ENCODE data around the gene ACIN1.

ACIN1 gene

DNA sequence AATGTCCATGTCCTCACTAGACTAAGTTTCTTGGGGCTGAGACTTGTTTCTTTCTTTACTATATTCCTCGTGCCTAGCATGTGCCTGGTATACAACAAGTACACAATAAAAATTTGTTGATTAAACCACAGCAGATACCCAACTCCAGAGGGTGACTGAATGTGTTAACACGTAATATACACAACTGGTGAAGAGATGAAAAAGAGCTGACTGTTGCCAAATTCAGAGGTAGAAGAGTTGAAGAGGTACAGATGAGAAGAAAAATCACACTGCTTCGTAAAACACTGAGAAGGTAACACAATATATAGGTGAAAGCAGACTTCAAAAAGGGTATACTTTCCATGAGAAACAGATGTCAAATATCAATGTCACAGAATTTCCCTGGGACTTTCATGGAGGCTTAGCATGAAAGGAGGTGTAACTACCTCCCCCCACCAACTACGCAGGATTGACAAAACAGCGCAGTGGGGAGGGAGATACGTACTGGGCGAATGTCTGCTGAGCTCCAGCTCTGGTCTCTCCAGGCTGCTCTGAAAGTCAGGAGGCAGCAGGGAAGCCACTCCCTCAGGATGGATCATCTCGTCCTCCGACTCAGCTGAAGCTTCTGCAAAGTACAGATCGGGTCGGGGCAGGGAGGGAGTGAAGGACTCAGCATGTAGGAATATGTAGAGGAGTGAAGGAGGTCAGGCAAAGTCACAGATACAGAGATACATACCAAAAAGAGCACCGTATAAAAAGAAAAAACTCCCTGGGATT, 5.3 kb downstream of the ACIN1 start:
- Mint-ChIP-seq H3K27ac (peak overlapping the region; percentile 58), H3K4me1 (ENCODE audit: low read depth) (peaks cover 62% of the 10 kb centered on the region), H3K36me3 (peaks cover 30% of the 10 kb centered on the region), H3K4me3 (no peak overlapping the region), H3K9me3 (ENCODE audit: low read depth) (no peaks in the 10 kb centered on the region), H3K27me3 (no peaks in the 10 kb centered on the region)

- Mint-ChIP-seq H3K36me3 (peaks cover 24% of the 10 kb centered on the region), H3K4me3 (no peak overlapping the region), H3K4me1 (ENCODE audit: low read depth) (peaks cover 43% of the 10 kb centered on the region), H3K9me3 (ENCODE audit: low read depth) (no peaks in the 10 kb centered on the region), H3K27ac (peak overlapping the region; percentile 85), H3K27me3 (no peaks in the 10 kb centered on the region)
These were observed 8.4 kb downstream of the ACIN1 start for GRCh38 chr14:23086565-23086964.

DNA sequence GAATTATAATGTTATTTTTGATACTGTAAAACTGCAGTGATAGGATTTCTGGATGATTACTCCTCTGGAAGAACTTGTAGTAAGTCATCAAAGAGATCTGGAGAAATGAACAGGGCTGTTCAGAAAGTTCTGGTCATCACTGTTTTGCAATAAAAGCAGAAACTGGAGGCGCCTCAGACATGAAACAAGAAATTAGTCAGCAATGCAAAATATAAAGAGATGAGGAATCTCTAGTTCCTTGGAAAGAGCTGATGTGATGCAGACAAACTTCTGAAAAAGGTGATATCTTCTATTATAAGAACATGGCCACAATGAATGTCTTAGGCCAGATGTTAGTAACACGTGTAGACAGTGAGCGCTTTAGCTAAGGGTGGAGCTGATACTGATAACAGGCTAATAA, 9.5 kb downstream of the ACIN1 start:
- H3K4me3 Mint-ChIP-seq: peak overlapping the region; percentile 53
- H3K27me3 Mint-ChIP-seq: no peaks in the 10 kb centered on the region
- H3K4me1 Mint-ChIP-seq (ENCODE audit: low read depth): peaks cover 40% of the 10 kb centered on the region
- H3K27ac Mint-ChIP-seq: peak overlapping the region; percentile 93
- H3K36me3 Mint-ChIP-seq: peaks cover 22% of the 10 kb centered on the region
- no peaks in the 10 kb centered on the region for H3K9me3 Mint-ChIP-seq (ENCODE audit: low read depth)

GRCh38 chr14:23080474-23080873, 14.5 kb downstream of the ACIN1 start:
- H3K4me3 Mint-ChIP-seq: no peak overlapping the region
- no peaks in the 10 kb centered on the region for H3K27me3 Mint-ChIP-seq
- no peaks in the 10 kb centered on the region for H3K9me3 Mint-ChIP-seq (ENCODE audit: low read depth)
- peaks cover 2% of the 10 kb centered on the region for H3K36me3 Mint-ChIP-seq
- peak overlapping the region; percentile 82 for H3K27ac Mint-ChIP-seq
- peaks cover 9% of the 10 kb centered on the region for H3K4me1 Mint-ChIP-seq (ENCODE audit: low read depth)

- Mint-ChIP-seq H3K9me3 (ENCODE audit: low read depth) (no peaks in the 10 kb centered on the region), H3K4me3 (no peak overlapping the region), H3K36me3 (peaks cover 5% of the 10 kb centered on the region), H3K27ac (peak overlapping the region; percentile 82), H3K27me3 (no peaks in the 10 kb centered on the region), H3K4me1 (ENCODE audit: low read depth) (peaks cover 7% of the 10 kb centered on the region)
These were observed 15.2 kb downstream of the ACIN1 start for GRCh38 chr14:23079716-23080115.

GRCh38 chr14:23078692-23079116, 16.2 kb downstream of the ACIN1 start:
- Mint-ChIP-seq H3K27me3 (no peaks in the 10 kb centered on the region), H3K27ac (peak overlapping the region; percentile 82), H3K36me3 (peaks cover 2% of the 10 kb centered on the region), H3K9me3 (ENCODE audit: low read depth) (no peaks in the 10 kb centered on the region), H3K4me1 (ENCODE audit: low read depth) (peaks cover 4% of the 10 kb centered on the region), H3K4me3 (no peak overlapping the region)

GRCh38 chr14:23077962-23078361, 17.0 kb downstream of the ACIN1 start:
- Mint-ChIP-seq H3K4me1 (ENCODE audit: low read depth) (peaks cover 4% of the 10 kb centered on the region), H3K27ac (peak overlapping the region; percentile 82), H3K27me3 (no peaks in the 10 kb centered on the region), H3K4me3 (no peak overlapping the region), H3K36me3 (peaks cover 2% of the 10 kb centered on the region), H3K9me3 (ENCODE audit: low read depth) (no peaks in the 10 kb centered on the region)

DNA sequence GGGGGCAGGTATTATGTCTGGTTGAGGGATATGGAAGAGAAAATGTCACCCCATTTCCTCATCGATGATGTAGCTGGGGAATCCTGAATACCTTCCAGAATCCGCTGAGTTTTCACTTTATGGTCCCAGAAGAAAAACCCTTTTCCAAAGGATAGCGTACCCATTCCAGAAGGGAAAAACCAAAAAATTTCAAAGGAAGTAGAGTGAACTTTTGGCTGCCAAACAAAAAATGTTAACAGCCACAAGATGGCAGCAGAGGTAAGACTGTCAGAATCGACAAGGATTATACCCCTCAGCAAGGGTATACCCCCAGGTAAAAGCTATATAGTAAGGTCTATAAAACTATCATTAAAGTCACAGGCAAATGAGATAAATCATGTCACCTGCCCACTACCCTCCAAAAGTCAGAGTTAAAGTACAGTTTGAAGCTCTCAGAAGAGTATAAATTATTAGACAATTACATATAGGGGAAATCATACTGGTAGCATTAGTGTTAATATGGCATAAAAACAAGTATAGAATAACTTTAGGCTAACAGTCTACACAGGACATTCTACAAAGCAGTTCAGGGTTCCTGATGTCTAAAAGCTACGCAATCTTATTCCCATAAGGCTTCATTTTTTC, 18.0 kb downstream of the ACIN1 start:
- Mint-ChIP-seq H3K27ac (peak overlapping the region; percentile 16), H3K27me3 (no peaks in the 10 kb centered on the region), H3K4me3 (no peak overlapping the region), H3K4me1 (ENCODE audit: low read depth) (peaks cover 12% of the 10 kb centered on the region), H3K36me3 (peaks cover 2% of the 10 kb centered on the region), H3K9me3 (ENCODE audit: low read depth) (no peaks in the 10 kb centered on the region)

- no peak overlapping the region for H3K27ac Mint-ChIP-seq
- H3K4me1 Mint-ChIP-seq (ENCODE audit: low read depth): peaks cover 27% of the 10 kb centered on the region
- H3K36me3 Mint-ChIP-seq: peaks cover 2% of the 10 kb centered on the region
- no peaks in the 10 kb centered on the region for H3K9me3 Mint-ChIP-seq (ENCODE audit: low read depth)
- H3K27me3 Mint-ChIP-seq: no peaks in the 10 kb centered on the region
- H3K4me3 Mint-ChIP-seq: no peak overlapping the region
These were observed 20.0 kb downstream of the ACIN1 start for GRCh38 chr14:23074906-23075305.

GRCh38 chr14:23071921-23072539, 22.9 kb downstream of the ACIN1 start:
- H3K36me3 Mint-ChIP-seq: peaks cover 6% of the 10 kb centered on the region
- H3K4me1 Mint-ChIP-seq (ENCODE audit: low read depth): peaks cover 40% of the 10 kb centered on the region
- H3K27me3 Mint-ChIP-seq: no peaks in the 10 kb centered on the region
- H3K4me3 Mint-ChIP-seq: peak overlapping the region; percentile 99
- no peaks in the 10 kb centered on the region for H3K9me3 Mint-ChIP-seq (ENCODE audit: low read depth)
- peak overlapping the region; percentile 98 for H3K27ac Mint-ChIP-seq

DNA sequence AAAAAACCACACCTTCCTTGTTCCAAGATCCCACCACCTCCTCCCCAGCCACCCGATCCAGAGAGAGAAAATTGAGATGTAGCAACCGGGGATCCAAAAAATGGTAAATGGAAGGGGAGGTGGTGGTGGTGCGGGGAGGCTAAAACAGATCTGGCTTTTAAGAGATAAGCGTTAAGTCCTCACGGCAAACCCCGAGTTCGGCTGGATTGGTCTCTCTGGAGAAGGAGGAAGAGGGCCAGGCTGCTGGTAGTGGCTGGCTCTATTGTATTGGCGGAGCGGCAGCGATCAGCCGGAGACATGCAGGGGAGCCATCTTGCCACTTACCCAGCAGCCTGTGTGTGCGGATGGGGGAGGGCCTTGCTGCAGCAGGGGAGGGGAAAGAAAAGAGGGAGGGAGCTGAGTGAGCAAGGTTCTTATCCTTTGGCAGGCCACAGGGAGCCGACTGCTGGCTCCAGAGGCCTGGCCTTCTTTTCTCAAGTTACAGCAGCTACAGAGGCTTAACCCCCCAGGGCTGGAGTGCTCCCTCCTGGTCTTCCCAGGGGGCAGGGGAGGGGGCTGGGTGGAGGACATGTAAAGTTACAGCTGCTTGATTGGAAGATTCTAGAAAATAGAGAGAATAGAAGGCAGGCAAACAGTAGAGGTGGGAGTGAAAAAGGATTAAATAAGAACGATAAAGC, 23.6 kb downstream of the ACIN1 start:
- H3K4me1 Mint-ChIP-seq (ENCODE audit: low read depth): peaks cover 38% of the 10 kb centered on the region
- peak overlapping the region; percentile 98 for H3K27ac Mint-ChIP-seq
- no peaks in the 10 kb centered on the region for H3K9me3 Mint-ChIP-seq (ENCODE audit: low read depth)
- peaks cover 6% of the 10 kb centered on the region for H3K36me3 Mint-ChIP-seq
- H3K4me3 Mint-ChIP-seq: peak overlapping the region; percentile 99
- H3K27me3 Mint-ChIP-seq: no peaks in the 10 kb centered on the region

GRCh38 chr14:23070262-23071129, 24.4 kb downstream of the ACIN1 start:
- peak overlapping the region; percentile 99 for H3K4me3 Mint-ChIP-seq
- H3K27me3 Mint-ChIP-seq: no peaks in the 10 kb centered on the region
- no peaks in the 10 kb centered on the region for H3K9me3 Mint-ChIP-seq (ENCODE audit: low read depth)
- peaks cover 6% of the 10 kb centered on the region for H3K36me3 Mint-ChIP-seq
- peaks cover 44% of the 10 kb centered on the region for H3K4me1 Mint-ChIP-seq (ENCODE audit: low read depth)
- H3K27ac Mint-ChIP-seq: peak overlapping the region; percentile 98

GRCh38 chr14:23069413-23069806, 25.5 kb downstream of the ACIN1 start:
- Mint-ChIP-seq H3K9me3 (ENCODE audit: low read depth) (no peaks in the 10 kb centered on the region), H3K4me1 (ENCODE audit: low read depth) (peaks cover 42% of the 10 kb centered on the region), H3K36me3 (peaks cover 4% of the 10 kb centered on the region), H3K27ac (peak overlapping the region; percentile 50), H3K4me3 (peak overlapping the region; percentile 75), H3K27me3 (no peaks in the 10 kb centered on the region)

DNA sequence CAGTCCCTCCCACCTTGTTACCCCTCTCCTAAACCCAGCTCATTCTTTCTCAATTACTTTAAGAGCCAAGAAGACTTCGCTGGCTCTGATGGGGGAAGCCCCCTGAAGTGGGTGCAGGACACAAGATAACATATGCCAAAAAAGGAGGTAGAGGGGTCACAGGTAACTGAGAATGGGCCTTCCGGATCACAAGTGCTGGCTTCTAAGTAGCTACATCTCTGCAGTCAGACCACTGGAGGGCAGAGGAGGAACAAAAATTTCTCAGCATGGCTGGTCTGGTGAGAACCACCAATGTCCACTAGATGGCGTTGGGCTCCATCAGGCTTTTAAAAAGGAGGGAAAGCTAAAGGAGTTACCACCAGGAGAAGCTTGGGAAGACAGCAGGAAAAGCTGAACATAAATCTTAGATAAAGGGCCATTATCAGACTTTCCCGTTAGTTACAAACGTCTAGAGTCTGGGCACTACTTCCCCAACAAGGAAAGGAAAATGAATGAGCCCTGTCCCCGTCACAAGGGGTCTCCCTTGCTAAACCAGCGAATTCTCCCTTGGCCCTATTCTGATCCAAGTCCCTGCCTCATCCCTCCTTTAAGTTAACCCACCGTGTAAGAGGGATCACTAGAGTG, 26.0 kb downstream of the ACIN1 start:
- Mint-ChIP-seq H3K27ac (peak overlapping the region; percentile 68), H3K4me3 (peak overlapping the region; percentile 75), H3K4me1 (ENCODE audit: low read depth) (peaks cover 42% of the 10 kb centered on the region), H3K36me3 (peaks cover 4% of the 10 kb centered on the region), H3K9me3 (ENCODE audit: low read depth) (no peaks in the 10 kb centered on the region), H3K27me3 (no peaks in the 10 kb centered on the region)

Data from activated naive CD8-positive, alpha-beta T cell (primary cell).